NCI-H1417 (cell line): Measurements from ENCODE around the gene GTF3C2.
A peak's percentile ranks its signal among the peaks of the same experiment; 100 is the strongest.
"Not testable (repeated sequence)": the region's sequence is repeated elsewhere in the genome, so short reads cannot be mapped to it uniquely, and the experiment has no call there.

Experiments
- DNase-seq, 3 experiments: peaks; one replicate each; lab custom pipeline; 2025; lab: John Stamatoyannopoulos, UW

Gene GTF3C2

DNA sequence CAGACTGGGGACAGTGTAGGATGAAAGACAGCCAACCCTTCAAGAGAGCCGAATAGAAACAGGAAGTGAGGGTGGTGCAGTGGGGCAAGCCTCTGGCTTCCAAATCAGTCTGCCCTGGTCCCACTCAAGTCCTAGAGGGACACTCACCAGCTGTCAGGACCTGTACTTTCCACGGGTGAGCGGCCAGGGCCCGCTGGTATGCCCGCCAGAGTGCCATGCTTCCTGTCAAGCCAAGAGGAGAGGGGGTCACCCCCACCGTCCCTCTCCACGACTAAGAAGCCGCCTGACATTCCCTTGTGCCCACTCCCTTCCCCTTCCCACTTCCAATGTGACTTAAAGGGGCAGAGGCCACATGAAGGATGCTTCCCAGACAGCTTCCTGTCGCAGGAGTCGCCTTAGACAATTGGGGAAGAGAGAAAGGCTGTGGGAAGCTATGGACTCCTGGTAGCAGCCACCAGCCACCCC is 34.2 kb downstream of the GTF3C2 start:
- no peak for DNase-seq

DNA sequence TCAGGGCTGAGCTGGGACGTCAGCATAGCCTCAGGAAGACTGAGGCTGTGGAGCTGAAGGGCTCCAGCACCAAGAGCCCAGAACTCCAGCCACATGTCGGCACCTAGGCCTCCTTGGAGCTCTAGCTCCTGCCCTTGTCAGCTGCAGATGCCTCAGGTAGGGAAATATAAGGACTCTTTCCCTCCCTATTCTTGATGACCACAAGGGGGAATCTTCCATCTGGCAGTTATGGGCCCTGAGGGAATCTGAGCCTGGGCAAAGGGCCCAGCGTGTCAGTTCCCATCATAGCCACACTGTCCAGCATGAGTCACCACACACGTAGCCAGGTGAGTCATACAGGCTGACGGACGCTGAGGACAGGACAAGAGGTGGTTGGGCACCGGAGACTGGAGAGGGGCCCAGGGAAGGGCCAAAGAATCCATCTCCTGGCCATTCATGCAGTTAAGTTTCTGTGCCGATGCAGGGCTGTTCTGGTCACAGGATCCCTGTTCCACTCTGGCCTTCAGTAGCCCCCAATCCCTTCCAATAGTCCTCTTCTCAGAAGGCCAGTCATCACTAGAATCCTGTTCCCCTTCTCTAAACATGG is 35.5 kb downstream of the GTF3C2 start:
- DNase-seq = no peak

GRCh38 chr2:27319839-27320238 is 36.7 kb downstream of the GTF3C2 start:
- not testable (repeated sequence) for DNase-seq

GRCh38 chr2:27316655-27317412 is 39.7 kb downstream of the GTF3C2 start:
- peak in 1 of 3 experiments; percentile 55 for DNase-seq

- no peak for DNase-seq
These were observed 41.4 kb downstream of the GTF3C2 start for GRCh38 chr2:27315122-27315521.

DNA sequence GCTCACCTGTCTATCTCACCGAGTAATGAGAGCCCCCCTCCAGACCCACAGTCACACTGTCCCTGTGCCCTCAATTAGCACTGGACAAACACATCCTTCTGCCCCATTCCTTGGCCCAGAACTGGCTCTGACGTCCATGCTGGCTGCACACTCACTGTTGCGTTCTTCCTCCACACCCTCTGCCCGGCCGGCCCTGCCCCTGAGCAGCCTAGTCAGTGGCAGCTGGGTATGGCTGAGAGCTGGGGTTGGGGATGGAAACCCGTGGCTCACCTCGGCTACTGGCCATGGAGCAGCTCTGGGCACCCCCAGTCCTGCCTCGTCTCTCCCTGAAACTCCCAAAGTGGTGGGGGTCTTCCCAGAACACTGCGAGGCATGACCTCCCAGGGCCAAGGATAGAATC is 41.9 kb downstream of the GTF3C2 start:
- DNase-seq = no peak

GRCh38 chr2:27313882-27314645 is 42.5 kb downstream of the GTF3C2 start:
- DNase-seq = no peak

DNA sequence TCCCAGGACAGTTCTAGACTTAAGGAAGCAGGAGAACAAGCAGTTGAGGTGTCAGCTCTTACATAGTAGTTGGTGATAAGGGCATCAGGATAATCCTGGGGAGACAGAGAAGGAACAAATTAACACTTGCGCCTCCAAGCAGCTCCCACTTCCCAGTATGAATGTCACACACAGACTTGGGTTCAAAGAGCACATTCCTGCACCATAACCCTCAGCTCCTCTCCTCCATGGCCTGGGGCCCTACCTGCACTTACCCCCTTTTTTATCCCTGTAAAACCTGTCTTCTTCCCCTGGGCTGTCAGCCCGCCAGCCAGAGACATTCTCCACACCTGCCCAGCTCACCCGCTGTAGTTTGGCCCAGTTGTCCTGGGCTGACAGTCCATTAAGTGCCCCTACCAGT is 44.4 kb downstream of the GTF3C2 start:
- DNase-seq = no peak

DNA sequence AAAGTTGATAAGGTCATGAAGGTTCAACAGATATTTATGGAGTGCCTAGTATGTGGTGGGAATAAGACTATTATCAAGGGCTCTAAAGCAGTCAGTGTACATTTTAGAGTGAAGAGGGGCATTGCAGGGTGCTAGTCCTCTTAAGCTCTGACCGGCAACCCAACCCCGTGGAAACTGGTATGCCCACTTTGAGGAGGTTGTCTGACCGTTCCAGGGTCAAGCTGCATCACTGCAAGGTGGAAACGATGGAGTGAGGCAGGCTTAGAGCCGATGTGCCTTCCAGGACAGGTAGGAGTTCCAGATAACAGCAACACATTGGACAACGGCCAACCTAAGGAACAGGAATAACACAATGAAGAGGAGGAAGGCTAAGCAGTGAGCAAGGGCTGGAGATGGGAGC is 46.9 kb downstream of the GTF3C2 start:
- DNase-seq = no peak

- no peak for DNase-seq
These were observed 48.1 kb downstream of the GTF3C2 start, which contains the start of gene UCN for GRCh38 chr2:27308359-27308881. Gene UCN (minus strand): TSS chr2:27308445. CDS start chr2:27307895, 550 bp downstream.

DNA sequence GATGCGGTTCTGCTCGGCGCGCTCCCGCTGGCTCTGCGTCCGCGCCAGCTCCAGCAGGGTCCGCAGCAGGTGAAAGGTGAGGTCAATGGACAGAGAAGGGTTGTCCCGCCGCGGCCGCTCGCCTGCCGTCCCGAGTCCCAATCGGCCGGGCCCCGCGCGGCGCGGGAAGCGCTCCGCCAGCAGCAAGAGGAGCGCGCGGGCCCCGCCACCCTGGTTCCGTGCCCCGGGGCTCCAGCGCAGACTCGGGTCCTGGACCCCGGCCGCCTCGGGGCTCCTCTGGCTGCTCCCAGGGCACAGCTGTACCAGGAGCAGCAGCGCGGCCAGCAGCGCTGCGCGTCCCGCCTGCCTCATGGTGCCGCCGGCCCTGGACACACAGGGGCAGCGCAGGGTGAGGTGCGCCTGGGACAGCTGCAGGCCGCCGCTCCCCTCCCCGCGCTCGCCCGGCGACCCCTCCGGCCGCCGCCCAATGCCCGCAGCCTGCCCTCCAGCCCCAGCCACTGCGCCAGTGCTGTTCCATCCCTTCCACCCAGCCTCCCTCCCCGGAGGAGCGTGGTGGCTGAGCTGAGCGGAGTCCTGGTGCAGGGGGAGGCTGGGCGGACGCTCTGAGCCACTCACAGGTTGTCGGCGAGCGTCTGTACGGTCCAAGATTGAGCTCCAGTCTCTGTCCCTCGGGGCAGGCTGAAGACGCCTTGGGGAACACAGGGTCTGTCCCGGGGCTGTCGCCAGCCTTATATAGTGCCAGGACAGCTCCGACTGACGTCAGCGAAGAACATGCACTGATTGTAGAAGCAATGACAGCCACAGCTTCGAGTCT is 48.8 kb downstream of the GTF3C2 start:
- DNase-seq = no peak

- no peak for DNase-seq
These were observed 49.3 kb downstream of the GTF3C2 start for GRCh38 chr2:27307287-27307544.

DNA sequence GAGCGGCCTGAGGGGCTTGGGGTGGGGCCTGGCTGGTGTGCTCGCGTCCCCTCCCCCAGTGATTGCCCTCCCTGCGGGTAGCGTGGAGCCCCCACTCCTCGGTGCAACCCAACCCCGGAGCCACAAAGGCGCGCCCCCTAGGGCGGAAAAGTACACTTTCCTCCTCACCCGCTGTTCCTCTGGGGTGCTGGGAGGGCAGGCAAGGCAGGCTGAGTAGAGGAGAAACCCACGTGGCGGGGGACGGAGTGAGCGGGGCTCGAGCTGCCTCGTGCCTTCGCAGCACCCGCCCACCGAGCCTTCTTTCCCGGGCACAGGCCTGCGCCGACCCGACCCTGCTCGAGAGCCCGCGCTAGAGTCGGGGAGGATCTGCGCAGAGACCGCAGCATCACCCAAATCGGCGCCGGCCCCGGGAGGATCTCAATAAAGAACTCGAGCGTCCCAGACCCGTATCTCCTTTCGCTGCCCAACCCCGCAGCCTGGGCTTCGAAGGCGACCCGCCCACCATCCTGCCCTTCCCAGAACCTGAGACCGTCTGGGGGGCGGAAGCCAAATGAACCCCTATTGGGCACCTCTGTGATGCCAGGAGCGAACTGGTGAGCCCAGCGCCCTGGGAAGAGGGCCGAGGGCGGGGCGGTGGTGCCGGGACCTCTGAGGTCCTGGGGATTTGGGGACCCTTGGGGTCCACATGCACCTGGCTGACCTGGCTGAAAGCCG is 49.8 kb downstream of the GTF3C2 start:
- no peak for DNase-seq

DNA sequence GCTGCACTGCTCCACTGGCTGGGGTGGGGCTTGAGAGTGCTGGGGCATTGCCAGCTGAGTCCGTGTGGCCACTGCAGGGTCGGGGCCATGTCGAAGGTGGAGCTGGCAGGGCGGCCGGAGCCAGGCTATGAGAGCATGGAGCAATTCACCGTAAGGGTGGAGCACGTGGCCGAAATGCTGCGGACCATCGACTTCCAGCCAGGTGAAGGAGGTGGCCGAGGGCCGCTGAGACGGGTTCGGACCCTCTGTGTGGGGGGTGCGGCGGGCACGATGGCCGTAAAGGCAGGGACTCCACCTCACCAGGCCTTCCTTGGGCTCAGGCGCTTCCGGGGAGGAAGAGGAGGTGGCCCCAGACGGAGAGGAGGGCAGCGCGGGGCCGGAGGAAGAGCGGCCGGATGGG is 50.4 kb downstream of the GTF3C2 start:
- DNase-seq = no peak

DNA sequence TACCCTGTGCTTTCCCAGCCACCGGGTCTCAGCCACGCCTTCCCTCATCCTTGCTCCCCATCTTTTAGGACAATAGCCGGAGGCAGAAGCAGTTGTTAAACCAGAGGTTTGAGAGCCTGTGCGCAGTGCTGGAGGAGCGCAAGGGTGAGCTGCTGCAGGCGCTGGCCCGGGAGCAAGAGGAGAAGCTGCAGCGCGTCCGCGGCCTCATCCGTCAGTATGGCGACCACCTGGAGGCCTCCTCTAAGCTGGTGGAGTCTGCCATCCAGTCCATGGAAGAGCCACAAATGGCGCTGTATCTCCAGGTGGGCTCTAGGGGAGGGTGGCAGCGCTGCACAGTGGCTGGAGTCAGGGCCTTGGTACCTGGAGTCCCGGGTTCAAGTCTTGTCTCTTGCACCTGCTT is 51.0 kb downstream of the GTF3C2 start:
- DNase-seq = no peak

DNA sequence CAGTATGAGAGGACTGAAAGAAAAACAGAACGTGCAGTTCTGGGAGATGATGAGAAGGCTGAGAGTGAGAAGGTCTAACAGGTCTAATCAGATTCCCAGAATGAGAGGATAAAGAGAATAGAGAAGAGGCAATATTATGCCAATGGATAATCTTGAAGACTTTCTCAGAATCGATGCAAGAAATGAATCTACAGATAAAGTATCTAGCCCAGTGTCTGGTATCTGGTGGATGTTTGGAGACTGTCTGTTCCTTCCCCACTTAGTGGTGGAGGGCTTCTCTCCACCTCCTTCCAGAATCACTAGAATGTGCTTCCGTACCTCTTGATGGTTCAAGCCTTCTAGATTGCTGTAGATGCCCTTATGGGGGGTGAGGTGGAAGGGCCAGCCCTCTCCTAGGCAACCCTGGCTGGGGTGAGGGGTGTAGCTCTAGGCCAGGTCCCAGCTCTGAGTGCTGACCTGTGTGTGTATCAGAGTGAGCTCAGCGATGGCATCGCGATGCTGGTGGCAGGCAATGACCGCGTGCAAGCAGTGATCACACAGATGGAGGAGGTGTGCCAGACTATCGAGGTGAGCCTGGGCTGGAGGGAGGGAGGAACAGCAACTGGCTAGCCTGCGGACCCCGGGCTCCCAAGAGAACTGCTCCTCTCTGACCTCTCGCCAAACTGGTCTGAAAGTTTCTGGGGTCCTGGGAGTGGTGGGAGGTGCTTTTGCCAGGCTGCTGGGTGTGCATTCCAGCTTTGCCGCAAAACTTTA is 51.9 kb downstream of the GTF3C2 start:
- DNase-seq = no peak

GRCh38 chr2:27303093-27304025 is 53.2 kb downstream of the GTF3C2 start:
- peak; percentile 51 to 83 (median 79) for DNase-seq

DNA sequence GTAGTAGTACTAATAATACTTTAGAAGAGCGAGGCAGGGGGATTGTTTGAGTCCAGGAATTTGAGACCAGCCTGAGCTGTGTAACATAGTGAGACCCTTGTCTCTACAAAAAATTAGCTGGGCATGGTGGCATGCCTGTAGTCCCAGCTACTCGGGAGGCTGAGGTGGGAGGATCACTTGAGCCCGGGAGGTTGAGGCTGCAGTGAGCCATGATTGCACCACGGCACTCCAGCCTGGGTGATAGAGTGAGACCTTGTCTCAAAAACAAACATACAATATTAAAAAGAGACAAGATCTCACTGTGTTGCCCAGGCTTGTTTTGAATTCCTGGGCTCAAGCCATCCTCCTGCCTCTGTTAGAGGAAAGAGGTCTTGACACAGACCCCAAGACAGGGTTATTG is 56.0 kb downstream of the GTF3C2 start:
- not testable (repeated sequence) for DNase-seq

- no peak for DNase-seq
These were observed 58.0 kb downstream of the GTF3C2 start for GRCh38 chr2:27298391-27299080.
